HFFc6 (cell line): ENCODE measurements around the gene OR52E4. TPM values are rescaled to one million over a fixed set of nuclear protein-coding genes. Genes with fewer than 3 reads are reported as not detected.

ENCODE experiments used
- DNase-seq: peaks from one replicate; pipeline ENCODE4 v3.0.0-alpha.2; 2018
- H3K27ac Mint-ChIP-seq: 2 replicates; pipeline ENCODE4 v1.8.0; 2020; ENCODE audit warnings: mild to moderate bottlenecking, mixed read lengths
- H3K27me3 Mint-ChIP-seq: 2 replicates; pipeline ENCODE4 v1.8.0; 2021; ENCODE audit warnings: mild to moderate bottlenecking, moderate library complexity, mixed read lengths; ENCODE audit not compliant: insufficient read depth
- H3K36me3 Mint-ChIP-seq: 2 replicates; pipeline ENCODE4 v1.8.0; 2021; ENCODE audit warnings: low read depth, mixed read lengths
- H3K4me1 Mint-ChIP-seq: 2 replicates; pipeline ENCODE4 v1.8.0; 2020; ENCODE audit warnings: low read depth, mixed read lengths
- H3K4me3 Mint-ChIP-seq: 2 replicates; pipeline ENCODE4 v1.8.0; 2020; ENCODE audit warnings: mild to moderate bottlenecking, moderate library complexity, mixed read lengths
- H3K9me3 Mint-ChIP-seq: 2 replicates; pipeline ENCODE4 v1.8.0; 2020; ENCODE audit warnings: mild to moderate bottlenecking, mixed read lengths
- CTCF ChIP-seq: fragments of 200-600 bp; sonication (generic); IDR thresholded peaks from 2 replicates; pipeline ENCODE4 v1.5.0; 2021; ENCODE audit warnings: antibody characterized with exemption, mild to moderate bottlenecking
- total RNA-seq, 6 experiments: library from RNA; stranded (reverse); fragmentation: NEBNext Ultra II Directional; extraction: Animal tissue kit (Norgen Biotek cat#: 25700); gene quantifications; 2 replicates in 1 of 6; 3 replicates in 5 of 6; pipeline ENCODE4 v1.2.3, GENCODE V29; 2021

The OR52E4 gene
- total RNA-seq, 6 experiments from 2014 or later = not detected

- DNase-seq = no peak
- Mint-ChIP-seq H3K4me1 (no peaks in the 10 kb centered on the region), H3K27me3 (peaks cover 3% of the 10 kb centered on the region; the same call in 1 of the 2 replicates), H3K9me3 (peaks cover 52% of the 10 kb centered on the region), H3K27ac (no peak overlapping the region), H3K36me3 (peaks cover 17% of the 10 kb centered on the region), H3K4me3 (no peak overlapping the region)
- no peak for TF ChIP-seq CTCF
These were observed 47.8 kb downstream of the OR52E4 start for GRCh38 chr11:5928271-5928670.

- Mint-ChIP-seq H3K9me3 (peaks cover 57% of the 10 kb centered on the region), H3K36me3 (peaks cover 17% of the 10 kb centered on the region), H3K4me3 (no peak overlapping the region), H3K27me3 (peaks cover 3% of the 10 kb centered on the region; the same call in 1 of the 2 replicates), H3K4me1 (no peaks in the 10 kb centered on the region), H3K27ac (no peak overlapping the region)
- no peak for DNase-seq
- no peak for TF ChIP-seq CTCF
These were observed 48.4 kb downstream of the OR52E4 start for GRCh38 chr11:5928811-5929210.

GRCh38 chr11:5929571-5930368 lies 49.3 kb downstream of the OR52E4 start:
- Mint-ChIP-seq H3K4me1 (no peaks in the 10 kb centered on the region), H3K4me3 (no peak overlapping the region), H3K27ac (no peak overlapping the region), H3K9me3 (peaks cover 57% of the 10 kb centered on the region), H3K36me3 (peaks cover 17% of the 10 kb centered on the region), H3K27me3 (peaks cover 3% of the 10 kb centered on the region; the same call in 1 of the 2 replicates)
- no peak for TF ChIP-seq CTCF
- DNase-seq = no peak

- Mint-ChIP-seq H3K9me3 (peaks cover 61% of the 10 kb centered on the region), H3K27ac (no peak overlapping the region), H3K4me1 (no peaks in the 10 kb centered on the region), H3K36me3 (peaks cover 17% of the 10 kb centered on the region), H3K27me3 (peaks cover 3% of the 10 kb centered on the region; the same call in 1 of the 2 replicates), H3K4me3 (no peak overlapping the region)
- TF ChIP-seq CTCF = no peak
- DNase-seq = no peak
These were observed 50.2 kb downstream of the OR52E4 start for GRCh38 chr11:5930614-5931013.

GRCh38 chr11:5931061-5931460 lies 50.6 kb downstream of the OR52E4 start:
- Mint-ChIP-seq H3K4me1 (no peaks in the 10 kb centered on the region), H3K36me3 (peaks cover 17% of the 10 kb centered on the region), H3K9me3 (peaks cover 66% of the 10 kb centered on the region), H3K27ac (no peak overlapping the region), H3K27me3 (peaks cover 3% of the 10 kb centered on the region; the same call in 1 of the 2 replicates), H3K4me3 (no peak overlapping the region)
- no peak for TF ChIP-seq CTCF
- DNase-seq = no peak
